Measurements from ENCODE around the gene ARHGEF28.
A peak's percentile ranks its signal among the peaks of the same experiment; 100 is the strongest.

Gene ARHGEF28

GRCh38 chr5:73733219-73733618 lies 107.2 kb downstream of the ARHGEF28 start:
- peak; percentile 55 for DNase-seq (ENCODE audit: low spot score)

GRCh38 chr5:73735032-73735734 lies 109.2 kb downstream of the ARHGEF28 start:
- no peak for DNase-seq (ENCODE audit: low spot score)

- DNase-seq (ENCODE audit: low spot score), result no peak
Measured at GRCh38 chr5:73739650-73740049, 113.7 kb downstream of the ARHGEF28 start.

GRCh38 chr5:73740274-73740790 lies 114.3 kb downstream of the ARHGEF28 start:
- no peak for DNase-seq (ENCODE audit: low spot score)

GRCh38 chr5:73743161-73743560 lies 117.2 kb downstream of the ARHGEF28 start:
- DNase-seq (ENCODE audit: low spot score), result no peak

- DNase-seq (ENCODE audit: low spot score), result no peak
Measured at GRCh38 chr5:73745836-73746235, 119.8 kb downstream of the ARHGEF28 start.

GRCh38 chr5:73746608-73747007 lies 120.6 kb downstream of the ARHGEF28 start:
- no peak for DNase-seq (ENCODE audit: low spot score)

- DNase-seq (ENCODE audit: low spot score), result no peak
Measured at GRCh38 chr5:73747696-73748380, 121.8 kb downstream of the ARHGEF28 start.

GRCh38 chr5:73748510-73749400 lies 122.8 kb downstream of the ARHGEF28 start:
- DNase-seq (ENCODE audit: low spot score), result no peak

- no peak for DNase-seq (ENCODE audit: low spot score)
Measured at GRCh38 chr5:73749485-73750270, 123.7 kb downstream of the ARHGEF28 start.

- DNase-seq (ENCODE audit: low spot score), result no peak
Measured at GRCh38 chr5:73751254-73751914, 125.4 kb downstream of the ARHGEF28 start.

GRCh38 chr5:73754254-73754653 lies 128.3 kb downstream of the ARHGEF28 start:
- DNase-seq (ENCODE audit: low spot score), result no peak

- no peak for DNase-seq (ENCODE audit: low spot score)
Measured at GRCh38 chr5:73757416-73757815, 131.4 kb downstream of the ARHGEF28 start.

GRCh38 chr5:73759771-73760170 lies 133.8 kb downstream of the ARHGEF28 start:
- DNase-seq (ENCODE audit: low spot score), result no peak

- peak; percentile 75 for DNase-seq (ENCODE audit: low spot score)
Measured at GRCh38 chr5:73763300-73764032, 137.5 kb downstream of the ARHGEF28 start.

GRCh38 chr5:73764586-73764985 lies 138.6 kb downstream of the ARHGEF28 start:
- no peak for DNase-seq (ENCODE audit: low spot score)

GRCh38 chr5:73764996-73765395 lies 139.0 kb downstream of the ARHGEF28 start:
- DNase-seq (ENCODE audit: low spot score), result no peak

GRCh38 chr5:73766902-73767301 lies 140.9 kb downstream of the ARHGEF28 start:
- no peak for DNase-seq (ENCODE audit: low spot score)

GRCh38 chr5:73770172-73771025 lies 144.4 kb downstream of the ARHGEF28 start:
- no peak for DNase-seq (ENCODE audit: low spot score)

All from SK-N-DZ (cell line).